HepG2 (cell line): ENCODE results near the gene MAGT1. TPM values are rescaled to one million over a fixed set of nuclear protein-coding genes. Genes with fewer than 3 reads are reported as not detected.
A peak's percentile ranks its signal among the peaks of the same experiment; 100 is the strongest.

Experiments used
- EED ChIP-seq: sonication (generic); formaldehyde crosslinking; IDR thresholded peaks from 2 replicates; pipeline ENCODE4 v1.5.0; 2020; ENCODE audit warnings: mild to moderate bottlenecking, missing genetic modification reagents
- NFATC3 ChIP-seq: sonication (generic); formaldehyde crosslinking; IDR thresholded peaks from 2 replicates; pipeline ENCODE4 v1.5.1; 2020; ENCODE audit warnings: mild to moderate bottlenecking, missing genetic modification reagents
- NFKB2 ChIP-seq: sonication (generic); formaldehyde crosslinking; IDR thresholded peaks from 2 replicates; pipeline ENCODE4 v1.4.0; 2020; ENCODE audit warnings: missing genetic modification reagents, borderline replicate concordance
- RAD21 ChIP-seq: fragments of 450-650 bp; formaldehyde crosslinking; IDR thresholded peaks from 2 replicates; pipeline ENCODE4 v1.5.0; 2020; ENCODE audit warnings: mild to moderate bottlenecking
- SALL2 ChIP-seq: sonication (generic); formaldehyde crosslinking; IDR thresholded peaks from 2 replicates; pipeline ENCODE4 v1.8.1; 2023; ENCODE audit warnings: mild to moderate bottlenecking, missing genetic modification reagents, inconsistent platforms
- ZNF362 ChIP-seq: sonication (generic); formaldehyde crosslinking; IDR thresholded peaks from 2 replicates; pipeline ENCODE4 v1.4.0; 2020; ENCODE audit warnings: missing genetic modification reagents, mild to moderate bottlenecking, borderline replicate concordance
- ZNF574 ChIP-seq: sonication (generic); formaldehyde crosslinking; IDR thresholded peaks from 2 replicates; pipeline ENCODE4 v1.4.0; 2020; ENCODE audit warnings: missing genetic modification reagents
- ZNF644 ChIP-seq: IDR thresholded peaks from 2 replicates; pipeline ENCODE4 v1.6.1; 2016; ENCODE audit warnings: low read depth
- ZNF646 ChIP-seq: sonication (generic); formaldehyde crosslinking; IDR thresholded peaks from 2 replicates; pipeline ENCODE4 v1.9.0; 2021; ENCODE audit warnings: mild to moderate bottlenecking, missing genetic modification reagents
- ZNF713 ChIP-seq: sonication (generic); formaldehyde crosslinking; IDR thresholded peaks from 2 replicates; pipeline ENCODE4 v1.4.0; 2020; ENCODE audit warnings: mild to moderate bottlenecking, missing genetic modification reagents
- polyA plus RNA-seq, 8 experiments: library from polyadenylated mRNA; depleted of rRNA in 3 of 8; stranded (reverse) in 7 of 8; unstranded in 1 of 8; fragments of >200 nt; fragmentation: Illumina TruSeq in 4 of 8; extraction: Trizol in 4 of 8; gene quantifications; 2 replicates each; pipeline versions ENCODE4 v1.2.1 to v1.2.3, GENCODE V29; 2011 to 2016; ENCODE audit warnings: low read depth in 4 of 8, missing spikeins in 1 of 8, mixed read lengths in 1 of 8; ENCODE audit not compliant: insufficient read depth in 1 of 8
- total RNA-seq, 5 experiments: library from RNA; depleted of rRNA; stranded (reverse); fragments of >200 nt; fragmentation: Illumina TruSeq; extraction: Trizol; gene quantifications; 2 replicates each; pipeline ENCODE4 v1.2.3, GENCODE V29; 2016; ENCODE audit warnings: low read depth in 1 of 5
- TF ChIP-seq, protein P1 (sequence below): sonication (generic); formaldehyde crosslinking; IDR thresholded peaks from 2 replicates; pipeline ENCODE4 v1.5.0; 2020; ENCODE audit warnings: missing genetic modification reagents, mild to moderate bottlenecking, borderline replicate concordance
- TF ChIP-seq, protein P2 (sequence below), 2 experiments: IDR thresholded peaks; 2 replicates each; pipeline ENCODE4 v1.6.1; 2011 to 2012; ENCODE audit warnings: low read length in 2 of 2, borderline replicate concordance in 1 of 2, low read depth in 1 of 2, mild to moderate bottlenecking in 1 of 2, moderate library complexity in 1 of 2

Gene MAGT1
- total and polyA plus RNA-seq, 2 of the 13 experiments (the other 11 are each of a cell fraction or from before 2014, with no cell fraction given) = 38.0 to 75.0 TPM

DNA sequence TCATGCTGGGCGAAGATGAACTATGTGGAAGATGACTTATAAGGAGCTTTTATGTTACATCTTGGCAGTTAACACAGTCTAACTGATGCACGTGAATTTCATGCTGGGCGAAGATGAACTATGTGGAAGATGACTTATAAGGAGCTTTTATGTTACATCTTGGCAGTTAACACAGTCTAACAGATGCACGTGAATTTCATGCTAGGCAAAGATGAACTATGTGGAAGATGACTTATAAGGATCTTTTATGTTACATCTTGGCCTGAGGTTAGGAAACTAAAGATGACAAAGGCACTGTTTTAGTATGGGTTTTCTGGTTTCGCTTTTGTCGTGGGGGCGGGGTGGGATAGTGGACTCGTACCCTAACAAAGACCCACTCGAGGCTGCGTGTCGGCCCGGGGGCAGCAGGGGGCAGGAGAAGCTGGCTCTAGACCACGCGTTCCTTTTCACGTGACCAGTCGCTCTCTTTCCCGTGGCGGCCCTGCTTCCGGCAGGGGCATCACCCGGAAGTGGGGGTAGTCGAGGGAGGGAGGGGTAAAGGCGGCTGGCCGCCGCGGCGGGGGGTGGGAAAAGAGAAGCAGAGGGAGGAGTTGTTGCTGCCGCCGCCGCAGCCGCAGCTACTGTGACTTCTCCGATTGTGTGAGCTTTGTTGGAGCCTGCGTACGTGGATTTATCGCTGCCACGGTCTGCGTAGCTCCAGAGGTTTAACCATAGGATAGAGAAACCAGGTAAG is 15.0 kb upstream of the MAGT1 start, which contains the start of gene ATP7A (continued):
- TF ChIP-seq, protein P1, sequence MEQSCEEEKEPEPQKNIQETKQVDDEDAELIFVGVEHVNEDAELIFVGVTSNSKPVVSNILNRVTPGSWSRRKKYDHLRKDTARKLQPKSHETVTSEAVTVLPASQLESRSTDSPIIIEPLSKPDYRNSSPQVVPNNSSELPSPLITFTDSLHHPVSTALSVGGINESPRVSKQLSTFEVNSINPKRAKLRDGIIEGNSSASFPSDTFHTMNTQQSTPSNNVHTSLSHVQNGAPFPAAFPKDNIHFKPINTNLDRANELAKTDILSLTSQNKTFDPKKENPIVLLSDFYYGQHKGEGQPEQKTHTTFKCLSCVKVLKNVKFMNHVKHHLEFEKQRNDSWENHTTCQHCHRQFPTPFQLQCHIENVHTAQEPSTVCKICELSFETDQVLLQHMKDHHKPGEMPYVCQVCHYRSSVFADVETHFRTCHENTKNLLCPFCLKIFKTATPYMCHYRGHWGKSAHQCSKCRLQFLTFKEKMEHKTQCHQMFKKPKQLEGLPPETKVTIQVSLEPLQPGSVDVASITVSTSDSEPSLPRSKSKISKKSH (CRISPR knock-in tag) = no peak
- TF ChIP-seq ZNF644 (CRISPR knock-in tag) (no peak), ZNF646 (CRISPR knock-in tag) (no peak), ZNF713 (CRISPR knock-in tag) (no peak), ZNF574 (CRISPR knock-in tag) (peak; percentile 90), EED (CRISPR knock-in tag) (no peak), SALL2 (CRISPR knock-in tag) (no peak), ZNF362 (no peak), NFKB2 (no peak), RAD21 (CRISPR knock-in tag) (peak; percentile 41; the same call in 1 of the 2 replicates), NFATC3 (CRISPR knock-in tag) (no peak)
- TF ChIP-seq, protein P2, sequence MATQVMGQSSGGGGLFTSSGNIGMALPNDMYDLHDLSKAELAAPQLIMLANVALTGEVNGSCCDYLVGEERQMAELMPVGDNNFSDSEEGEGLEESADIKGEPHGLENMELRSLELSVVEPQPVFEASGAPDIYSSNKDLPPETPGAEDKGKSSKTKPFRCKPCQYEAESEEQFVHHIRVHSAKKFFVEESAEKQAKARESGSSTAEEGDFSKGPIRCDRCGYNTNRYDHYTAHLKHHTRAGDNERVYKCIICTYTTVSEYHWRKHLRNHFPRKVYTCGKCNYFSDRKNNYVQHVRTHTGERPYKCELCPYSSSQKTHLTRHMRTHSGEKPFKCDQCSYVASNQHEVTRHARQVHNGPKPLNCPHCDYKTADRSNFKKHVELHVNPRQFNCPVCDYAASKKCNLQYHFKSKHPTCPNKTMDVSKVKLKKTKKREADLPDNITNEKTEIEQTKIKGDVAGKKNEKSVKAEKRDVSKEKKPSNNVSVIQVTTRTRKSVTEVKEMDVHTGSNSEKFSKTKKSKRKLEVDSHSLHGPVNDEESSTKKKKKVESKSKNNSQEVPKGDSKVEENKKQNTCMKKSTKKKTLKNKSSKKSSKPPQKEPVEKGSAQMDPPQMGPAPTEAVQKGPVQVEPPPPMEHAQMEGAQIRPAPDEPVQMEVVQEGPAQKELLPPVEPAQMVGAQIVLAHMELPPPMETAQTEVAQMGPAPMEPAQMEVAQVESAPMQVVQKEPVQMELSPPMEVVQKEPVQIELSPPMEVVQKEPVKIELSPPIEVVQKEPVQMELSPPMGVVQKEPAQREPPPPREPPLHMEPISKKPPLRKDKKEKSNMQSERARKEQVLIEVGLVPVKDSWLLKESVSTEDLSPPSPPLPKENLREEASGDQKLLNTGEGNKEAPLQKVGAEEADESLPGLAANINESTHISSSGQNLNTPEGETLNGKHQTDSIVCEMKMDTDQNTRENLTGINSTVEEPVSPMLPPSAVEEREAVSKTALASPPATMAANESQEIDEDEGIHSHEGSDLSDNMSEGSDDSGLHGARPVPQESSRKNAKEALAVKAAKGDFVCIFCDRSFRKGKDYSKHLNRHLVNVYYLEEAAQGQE (IDR thresholded peaks at IDR 0.05; ENCODE audit: borderline replicate concordance in 1 of 2, low read depth in 1 of 2, low read length in 2 of 2) = no peak
